Spleen (tissue), 11 donors: ENCODE data around the gene RAB3B. TPM values are rescaled to one million over a fixed set of nuclear protein-coding genes. Genes with fewer than 3 reads are reported as not detected.

Experiments used
- DNase-seq: peaks from one replicate; pipeline ENCODE4 v3.0.0-alpha.2; 2020
- H3K27ac ChIP-seq, 8 donors: fragments of 200-600 bp; sonication (generic) in 7 of 8; 1 replicate in 4 of 8; 2 replicates in 4 of 8; pipeline versions ENCODE4 v1.5.0 to v1.8.0; 2016 to 2021; ENCODE audit warnings: inconsistent platforms in 4 of 8, mild to moderate bottlenecking in 4 of 8, moderate library complexity in 1 of 8
- H3K27me3 ChIP-seq, 7 donors: fragments of 200-600 bp; sonication (generic) in 6 of 7; replicated peaks in 1 of 7; 1 replicate in 4 of 7; 2 replicates in 3 of 7; pipeline versions ENCODE4 v1.5.0 to v1.8.0; 2016 to 2021; ENCODE audit warnings: inconsistent platforms in 3 of 7, mild to moderate bottlenecking in 1 of 7
- H3K36me3 ChIP-seq, 6 donors: fragments of 200-600 bp; sonication (generic) in 5 of 6; 1 replicate in 4 of 6; 2 replicates in 2 of 6; pipeline versions ENCODE4 v1.5.0 to v1.8.0; 2016 to 2021; ENCODE audit warnings: inconsistent platforms in 2 of 6
- H3K4me1 ChIP-seq, 6 donors: fragments of 200-600 bp; sonication (generic) in 5 of 6; 1 replicate in 3 of 6; 2 replicates in 3 of 6; pipeline versions ENCODE4 v1.5.0 to v1.8.0; 2016 to 2021; ENCODE audit warnings: inconsistent platforms in 3 of 6
- H3K4me3 ChIP-seq, 8 donors: fragments of 200-600 bp; sonication (generic) in 7 of 8; 1 replicate in 4 of 8; 2 replicates in 4 of 8; pipeline versions ENCODE4 v1.5.0 to v1.8.0; 2016 to 2021; ENCODE audit warnings: inconsistent platforms in 4 of 8, mild to moderate bottlenecking in 4 of 8, moderate library complexity in 2 of 8
- H3K9me3 ChIP-seq, 8 donors: fragments of 200-600 bp; sonication (generic) in 7 of 8; 1 replicate in 4 of 8; 2 replicates in 4 of 8; pipeline versions ENCODE4 v1.5.0 to v1.8.0; 2016 to 2021; ENCODE audit warnings: inconsistent platforms in 4 of 8
- POLR2A ChIP-seq, 3 donors: fragments of 450-650 bp; IDR thresholded peaks; one replicate each; pipeline ENCODE4 v1.5.1; 2017; ENCODE audit warnings: antibody characterized with exemption in 3 of 3, mild to moderate bottlenecking in 1 of 3
- POLR2AphosphoS5 ChIP-seq, 3 donors: sonication (generic); formaldehyde crosslinking; IDR thresholded peaks; one replicate each; pipeline ENCODE4 v1.5.1; 2017; ENCODE audit warnings: antibody characterized with exemption in 3 of 3
- WGBS, 5 donors: extraction: QIAGEN DNeasy Blood & Tissue Kit in 3 of 5; methylation state at CpG; one replicate each; pipeline versions ENCODE4 v1.1.5 to v1.1.7; 2013 to 2018; 5-methylcytosine and 5-hydroxymethylcytosine counted together
- intact Hi-C: fragments of 100-400 bp; cut with DNase I; formaldehyde crosslinking; loops from one replicate; pipeline ENCODE4 v1.15.0; 2023; ENCODE audit warnings: low total_unique reads
- polyA plus RNA-seq, 3 donors: library from polyadenylated mRNA; stranded (reverse); fragments of 200-250 nt; gene quantifications; one replicate each; pipeline ENCODE4 v1.2.1, GENCODE V29; 2013
- total RNA-seq, 7 donors: library from RNA; depleted of rRNA in 3 of 7; stranded (reverse); fragments of >200 nt in 3 of 7; fragmentation: NEBNext Ultra II Directional in 4 of 7; extraction: Animal tissue kit (Norgen Biotek cat#: 25700) in 4 of 7; gene quantifications; one replicate each; pipeline versions ENCODE4 v1.1.0 to v1.2.1, GENCODE V29; 2016 to 2021
- TF ChIP-seq, protein P1 (sequence below), 11 experiments: fragments of 200-600 bp in 7 of 11; fragments of 450-650 bp in 4 of 11; sonication (generic) in 4 of 11; IDR thresholded peaks in 8 of 11; conservative IDR thresholded peaks in 3 of 11; 1 replicate in 7 of 11; 2 replicates in 4 of 11; pipeline versions ENCODE4 v1.4.0 to v1.8.0; 2016 to 2021; ENCODE audit warnings: antibody characterized with exemption in 11 of 11, inconsistent platforms in 4 of 11, mild to moderate bottlenecking in 1 of 11
- donor health status: healthy with polysubstance abuse.
- donor health status: DM: no; HTN: no; CAD: no; lungs with moderate emphysema.
- donor health status: DM: no; HTN: no; CAD: no.
- donor health status: Bipolar disorder and iron deficiency.
- donor health status: healthy.
- donor health status: DM: no; HTN: no; CAD: no.
- donor health status: DM: yes; HTN: yes; CAD: no.

Gene RAB3B
- total and polyA plus RNA-seq, 10 donors = 0.02 to 0.32 (median 0.13) TPM; not detected in 2

DNA sequence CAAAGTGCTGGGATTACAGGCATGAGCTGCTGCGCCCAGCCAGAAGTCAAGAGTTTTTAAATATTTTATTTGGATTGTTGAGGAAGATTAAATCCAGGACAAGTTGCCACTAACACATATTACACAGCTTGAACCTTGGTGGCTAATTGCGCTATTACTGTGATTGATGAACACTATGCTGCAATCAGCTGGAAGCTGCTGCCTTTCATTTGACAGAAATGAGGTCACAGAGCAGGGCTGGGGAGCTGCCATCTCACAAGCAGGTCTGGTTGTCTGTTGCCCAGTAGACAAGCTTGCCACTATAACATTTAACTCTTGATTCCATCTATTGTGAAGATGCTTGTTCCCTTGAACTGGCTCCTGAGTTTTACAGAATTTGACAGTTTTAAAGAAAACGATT lies 74.5 kb downstream of the RAB3B start:
- Histone ChIP-seq H3K4me3 (no peak overlapping the region), H3K4me1 (no peaks in the 10 kb centered on the region), H3K9me3 (no peaks in the 10 kb centered on the region), H3K27me3 (peaks cover 0 to 35% (median 0%) of the 10 kb centered on the region in 7 donors), H3K27ac (no peak overlapping the region), H3K36me3 (no peaks in the 10 kb centered on the region)
- TF ChIP-seq POLR2A (IDR thresholded peaks at IDR 0.05) (no peak), POLR2AphosphoS5 (IDR thresholded peaks at IDR 0.05) (no peak)
- TF ChIP-seq, protein P1, sequence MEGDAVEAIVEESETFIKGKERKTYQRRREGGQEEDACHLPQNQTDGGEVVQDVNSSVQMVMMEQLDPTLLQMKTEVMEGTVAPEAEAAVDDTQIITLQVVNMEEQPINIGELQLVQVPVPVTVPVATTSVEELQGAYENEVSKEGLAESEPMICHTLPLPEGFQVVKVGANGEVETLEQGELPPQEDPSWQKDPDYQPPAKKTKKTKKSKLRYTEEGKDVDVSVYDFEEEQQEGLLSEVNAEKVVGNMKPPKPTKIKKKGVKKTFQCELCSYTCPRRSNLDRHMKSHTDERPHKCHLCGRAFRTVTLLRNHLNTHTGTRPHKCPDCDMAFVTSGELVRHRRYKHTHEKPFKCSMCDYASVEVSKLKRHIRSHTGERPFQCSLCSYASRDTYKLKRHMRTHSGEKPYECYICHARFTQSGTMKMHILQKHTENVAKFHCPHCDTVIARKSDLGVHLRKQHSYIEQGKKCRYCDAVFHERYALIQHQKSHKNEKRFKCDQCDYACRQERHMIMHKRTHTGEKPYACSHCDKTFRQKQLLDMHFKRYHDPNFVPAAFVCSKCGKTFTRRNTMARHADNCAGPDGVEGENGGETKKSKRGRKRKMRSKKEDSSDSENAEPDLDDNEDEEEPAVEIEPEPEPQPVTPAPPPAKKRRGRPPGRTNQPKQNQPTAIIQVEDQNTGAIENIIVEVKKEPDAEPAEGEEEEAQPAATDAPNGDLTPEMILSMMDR (IDR thresholded peaks at IDR 0.05 in 8 of 11, conservative IDR thresholded peaks at IDR 0.05 in 3 of 11) = no peak
- 73 to 85% (median 77%) methylated on average over 3 of the region's 3 CpGs for WGBS, 5 donors
- DNase-seq = no peak
- intact Hi-C loops = no loop called here

DNA sequence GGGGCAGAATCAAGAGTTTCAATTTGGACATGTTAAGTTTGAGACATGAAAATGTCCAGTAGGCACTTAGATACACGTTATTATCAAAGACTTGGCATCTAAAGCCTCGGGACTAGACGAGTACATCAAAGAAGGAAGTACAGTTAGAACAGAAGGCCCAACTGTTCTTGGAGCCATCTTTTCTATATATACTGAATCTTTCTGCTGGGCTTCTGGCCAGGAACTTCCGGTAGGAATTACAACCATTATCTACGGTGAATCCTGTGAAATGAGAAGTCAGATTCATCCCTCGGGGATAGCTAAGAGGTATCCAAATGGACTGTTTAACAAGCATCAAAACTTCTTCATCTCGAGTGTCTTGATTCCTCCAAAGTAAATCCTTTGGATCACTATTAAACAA lies 77.6 kb downstream of the RAB3B start:
- no peak overlapping the region for H3K4me3 ChIP-seq
- intact Hi-C loops = no loop called here
- WGBS, 5 donors = 84 to 91% (median 90%) methylated on average over 7 of the region's 7 CpGs
- no peak for TF ChIP-seq POLR2A (IDR thresholded peaks at IDR 0.05)
- TF ChIP-seq, protein P1 (IDR thresholded peaks at IDR 0.05 in 8 of 11, conservative IDR thresholded peaks at IDR 0.05 in 3 of 11) = no peak
- no peak for TF ChIP-seq POLR2AphosphoS5 (IDR thresholded peaks at IDR 0.05)
- no peak overlapping the region for H3K27ac ChIP-seq
- H3K9me3 ChIP-seq = no peaks in the 10 kb centered on the region
- H3K27me3 ChIP-seq = peaks cover 0 to 24% (median 0%) of the 10 kb centered on the region in 7 donors
- H3K4me1 ChIP-seq = no peaks in the 10 kb centered on the region
- no peaks in the 10 kb centered on the region for H3K36me3 ChIP-seq
- DNase-seq = no peak

GRCh38 chr1:51910221-51911000 lies 80.1 kb downstream of the RAB3B start:
- H3K27ac ChIP-seq = no peak overlapping the region
- TF ChIP-seq, protein P1 (IDR thresholded peaks at IDR 0.05 in 8 of 11, conservative IDR thresholded peaks at IDR 0.05 in 3 of 11) = no peak
- TF ChIP-seq POLR2A (IDR thresholded peaks at IDR 0.05) (no peak), POLR2AphosphoS5 (IDR thresholded peaks at IDR 0.05) (no peak)
- H3K4me3 ChIP-seq = no peak overlapping the region
- intact Hi-C loops = no loop called here
- 69 to 77% (median 73%) methylated on average over 4 of the region's 4 CpGs for WGBS, 5 donors
- no peaks in the 10 kb centered on the region for H3K36me3 ChIP-seq
- H3K27me3 ChIP-seq = peaks cover 0 to 9% (median 0%) of the 10 kb centered on the region in 7 donors
- no peaks in the 10 kb centered on the region for H3K9me3 ChIP-seq
- H3K4me1 ChIP-seq = peaks cover 0 to 5% (median 0%) of the 10 kb centered on the region in 6 donors
- no peak for DNase-seq

GRCh38 chr1:51908499-51908898 lies 82.0 kb downstream of the RAB3B start:
- no peak for DNase-seq
- Histone ChIP-seq H3K4me3 (no peak overlapping the region), H3K27me3 (peaks cover 0 to 9% (median 0%) of the 10 kb centered on the region in 7 donors), H3K36me3 (no peaks in the 10 kb centered on the region), H3K9me3 (no peaks in the 10 kb centered on the region), H3K27ac (no peak overlapping the region), H3K4me1 (peaks cover 0 to 5% (median 0%) of the 10 kb centered on the region in 6 donors)
- TF ChIP-seq, protein P1 (IDR thresholded peaks at IDR 0.05 in 8 of 11, conservative IDR thresholded peaks at IDR 0.05 in 3 of 11) = no peak
- TF ChIP-seq POLR2A (IDR thresholded peaks at IDR 0.05) = no peak
- TF ChIP-seq POLR2AphosphoS5 (IDR thresholded peaks at IDR 0.05) = no peak
- intact Hi-C loops = no loop called here
- WGBS, 5 donors = 30 to 45% (median 43%) methylated on average over 2 of the region's 2 CpGs
